Activated effector memory CD4-positive, alpha-beta T cell treated with Interleukin-2 at 50 U/mL for 16 hours (primary cell): ENCODE data around the gene PTGER2.

Experiments
- DNase-seq: peaks from one replicate; pipeline ENCODE4 v3.0.0-alpha.2; 2020

Gene PTGER2

GRCh38 chr14:52342849-52343596 is 28.9 kb downstream of the PTGER2 start:
- DNase-seq = no peak

- DNase-seq = no peak
These were observed 32.7 kb downstream of the PTGER2 start for GRCh38 chr14:52346778-52347177.

- no peak for DNase-seq
These were observed 34.2 kb downstream of the PTGER2 start for GRCh38 chr14:52348279-52348678.

GRCh38 chr14:52348776-52349175 is 34.7 kb downstream of the PTGER2 start:
- DNase-seq = no peak

DNA sequence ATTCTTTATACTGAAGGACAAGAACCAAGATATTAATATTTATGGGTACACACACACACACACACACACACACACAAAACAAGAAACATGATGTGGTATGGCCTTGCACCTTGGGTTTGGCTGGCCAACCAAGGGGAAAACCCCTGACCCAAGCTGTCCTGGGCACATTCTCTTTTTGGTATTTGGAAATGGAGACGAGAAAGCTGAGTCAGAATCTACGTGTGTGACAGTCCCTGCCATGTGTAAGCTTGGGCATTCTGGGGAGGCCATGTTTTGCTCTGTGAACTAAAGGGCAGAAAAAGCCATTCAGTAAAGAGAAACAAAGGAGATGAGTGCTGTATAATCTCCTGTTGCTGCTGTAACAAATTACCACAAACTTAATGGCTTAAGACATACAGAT is 35.6 kb downstream of the PTGER2 start:
- DNase-seq = no peak

DNA sequence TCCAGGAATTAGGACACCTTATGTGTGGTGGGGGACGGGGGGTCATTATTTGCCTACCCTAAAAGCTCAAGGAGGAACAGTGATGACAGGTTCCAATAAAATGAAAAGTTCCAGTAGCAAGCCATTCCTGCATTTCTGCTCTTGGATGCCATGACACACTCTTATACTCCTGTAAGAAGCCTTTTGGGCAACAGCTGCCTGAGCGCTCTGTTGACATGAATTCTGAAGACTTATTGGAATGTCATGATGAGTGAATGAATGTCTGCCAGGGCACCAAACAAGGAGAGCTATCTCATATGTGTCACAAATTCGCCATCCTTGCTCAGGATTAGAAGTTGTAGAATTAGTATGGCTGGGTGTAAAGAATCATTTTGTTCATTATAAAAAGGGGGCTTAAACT is 36.3 kb downstream of the PTGER2 start:
- no peak for DNase-seq

DNA sequence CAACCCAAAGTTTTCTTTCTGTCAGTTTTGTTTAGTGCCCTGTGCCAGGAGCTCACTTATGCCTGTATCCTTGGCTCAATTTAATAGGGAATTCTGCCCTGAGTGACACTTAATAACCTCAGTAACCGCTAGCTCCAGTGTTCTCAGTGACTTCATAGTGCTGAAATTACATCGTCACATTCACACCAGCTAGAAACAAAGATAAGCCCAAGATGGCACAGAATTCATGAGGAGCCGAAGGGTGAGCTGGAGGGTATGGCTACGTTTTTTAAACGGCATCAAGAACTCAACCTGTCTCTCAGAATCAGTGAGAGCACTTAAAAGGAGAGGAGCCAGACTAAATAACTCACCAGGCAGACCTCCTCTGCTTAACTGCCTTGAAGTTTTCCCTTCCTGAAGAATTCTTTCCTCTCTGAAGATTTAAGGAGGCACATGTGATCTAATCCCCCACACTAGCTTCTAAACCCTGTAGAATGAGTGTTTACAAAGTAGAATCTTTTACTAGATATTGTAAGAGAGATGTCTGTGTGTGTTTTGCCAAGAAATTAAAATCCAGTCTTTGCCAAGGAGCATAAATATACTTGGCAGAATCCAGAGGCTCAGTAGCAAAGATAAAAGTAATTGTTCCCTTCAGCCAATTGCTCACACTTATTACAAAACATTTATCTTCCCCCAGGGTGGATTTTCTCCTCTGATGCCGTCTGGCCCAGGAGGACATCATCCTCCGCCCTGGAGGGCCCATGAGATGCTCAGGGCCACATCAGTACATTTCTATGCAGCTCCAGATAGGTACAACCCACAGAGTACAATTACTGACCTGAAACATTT is 37.3 kb downstream of the PTGER2 start:
- DNase-seq = no peak

DNA sequence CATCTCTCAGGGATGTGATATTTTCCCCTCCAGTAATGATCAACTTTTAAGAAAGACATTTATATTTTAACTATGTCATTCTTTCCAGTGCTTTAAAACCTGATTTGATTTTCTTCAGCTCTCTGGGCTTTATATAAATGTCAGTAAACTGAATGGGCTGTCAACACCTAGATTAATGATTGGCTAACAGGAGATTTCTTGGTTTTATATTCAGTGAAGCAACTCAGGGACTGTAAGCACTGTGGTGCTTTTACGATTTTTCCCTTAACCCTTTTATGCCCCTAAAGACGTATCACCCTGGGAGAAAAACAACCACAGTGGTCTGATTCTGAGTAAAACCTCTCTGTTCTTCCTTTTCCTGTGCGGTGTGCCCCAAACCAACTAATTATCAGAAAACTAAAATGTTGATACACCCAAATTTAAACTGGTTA is 38.0 kb downstream of the PTGER2 start:
- DNase-seq = peak; percentile 11

- DNase-seq = no peak
These were observed 38.5 kb downstream of the PTGER2 start for GRCh38 chr14:52352569-52352968.

- no peak for DNase-seq
These were observed 40.1 kb downstream of the PTGER2 start for GRCh38 chr14:52354242-52354641.

GRCh38 chr14:52355016-52355431 is 40.9 kb downstream of the PTGER2 start:
- no peak for DNase-seq

DNA sequence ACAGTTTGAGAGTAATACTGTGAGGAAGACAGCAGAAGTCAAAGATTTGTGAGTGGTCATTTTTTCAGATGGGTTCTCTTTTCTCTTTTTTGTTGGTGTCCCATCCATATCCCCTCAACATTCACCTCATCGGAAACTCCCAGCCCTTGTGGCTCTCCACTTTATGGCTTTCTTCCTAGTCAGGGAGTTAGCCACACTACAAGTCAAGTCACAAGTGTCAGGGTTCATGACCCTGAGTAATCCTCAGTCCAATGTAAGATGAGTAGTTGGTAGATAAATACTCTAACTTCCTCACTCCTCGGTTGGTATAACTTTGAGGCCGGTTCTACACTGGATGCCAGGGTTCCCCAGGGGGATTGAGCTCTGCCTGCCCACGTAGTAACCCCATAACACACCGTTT is 41.4 kb downstream of the PTGER2 start:
- DNase-seq = no peak

- no peak for DNase-seq
These were observed 41.9 kb downstream of the PTGER2 start for GRCh38 chr14:52356025-52356424.

DNA sequence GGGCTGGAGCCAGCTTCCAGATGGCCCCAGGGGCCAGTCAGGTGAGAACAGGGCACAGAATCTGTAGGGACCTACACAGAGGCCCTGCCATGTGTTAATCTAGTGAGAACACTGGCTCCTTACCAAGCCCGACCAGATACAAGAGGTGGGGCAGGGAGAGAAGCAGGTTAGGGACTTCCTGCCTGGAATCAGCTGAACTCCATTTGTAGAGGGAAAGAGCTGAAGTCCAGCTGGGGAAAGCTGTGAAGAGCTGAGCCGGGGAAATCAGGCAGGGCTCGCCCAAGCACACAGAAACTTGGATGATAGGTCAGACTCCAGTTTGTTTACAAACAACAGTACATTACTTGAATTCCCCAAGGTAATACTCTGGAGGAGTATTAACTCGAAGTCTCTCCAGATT is 46.7 kb downstream of the PTGER2 start:
- DNase-seq = no peak

DNA sequence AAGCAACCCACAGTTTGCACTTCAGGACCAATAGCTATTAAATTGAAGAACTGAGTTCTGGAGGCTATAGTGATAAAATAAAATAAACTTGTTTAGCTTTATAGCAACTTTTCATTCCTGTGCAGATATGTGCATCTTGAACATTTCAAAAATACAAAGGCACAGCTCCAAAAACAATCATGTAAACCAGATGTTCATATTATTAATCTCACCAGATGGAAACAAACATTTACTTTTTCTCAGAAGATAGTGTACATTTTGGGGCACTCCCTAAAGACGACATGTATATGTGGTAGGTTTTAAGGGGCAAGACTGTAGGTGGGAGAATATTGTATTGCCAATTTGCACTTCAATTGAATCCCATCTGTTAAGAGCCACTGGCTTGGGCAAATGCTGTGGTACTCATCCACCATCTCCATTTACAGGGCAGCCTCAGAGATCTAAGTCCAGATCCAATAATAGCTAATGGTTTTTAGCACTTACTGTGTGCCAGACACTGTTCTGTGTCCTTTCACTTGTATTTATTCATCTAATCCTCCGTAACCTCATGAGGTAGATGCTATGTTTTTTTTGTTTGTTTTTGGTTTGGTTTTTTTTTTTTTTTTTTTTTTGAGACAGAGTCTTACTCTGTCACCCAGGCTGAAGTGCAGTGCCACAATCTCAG is 49.1 kb downstream of the PTGER2 start:
- no peak for DNase-seq

- DNase-seq = no peak
These were observed 49.8 kb downstream of the PTGER2 start for GRCh38 chr14:52363961-52364360.

- no peak for DNase-seq
These were observed 51.0 kb downstream of the PTGER2 start for GRCh38 chr14:52365071-52365470.

- DNase-seq = no peak
These were observed 52.7 kb downstream of the PTGER2 start for GRCh38 chr14:52366796-52367315.

- DNase-seq = no peak
These were observed 55.2 kb downstream of the PTGER2 start for GRCh38 chr14:52369305-52369801.

- DNase-seq = no peak
These were observed 56.4 kb downstream of the PTGER2 start for GRCh38 chr14:52370406-52370935.

DNA sequence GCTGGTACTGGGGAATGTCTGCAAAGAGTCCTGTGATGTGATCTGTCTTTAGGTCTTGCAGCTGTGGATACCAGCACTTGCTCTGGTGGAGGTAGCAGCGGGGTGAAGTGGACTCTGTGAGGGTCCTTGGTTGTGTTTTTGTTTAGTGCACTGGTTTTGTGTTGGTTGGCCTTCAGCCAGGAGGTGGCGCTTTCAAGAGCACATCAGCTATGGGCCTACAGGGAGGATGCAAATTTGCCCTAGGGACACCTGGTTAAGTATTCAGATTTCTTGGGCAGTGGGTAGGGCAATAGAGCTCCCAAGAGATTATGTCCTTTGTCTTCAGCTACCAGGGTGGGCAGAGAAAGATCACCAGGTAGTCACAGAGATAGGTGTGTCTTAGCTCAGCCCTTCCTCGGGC is 63.8 kb downstream of the PTGER2 start:
- DNase-seq = no peak
